Adrenal gland (tissue), 5 donors: ENCODE results near the gene ZSWIM5.
"Not testable (repeated sequence)": the region's sequence is repeated elsewhere in the genome, so short reads cannot be mapped to it uniquely, and the experiment has no call there.

Source experiments
- CTCF ChIP-seq, 6 experiments: fragments of 450-650 bp in 4 of 6; fragments of 200-600 bp in 2 of 6; sonication (generic) in 1 of 6; IDR thresholded peaks; 1 replicate in 5 of 6; 2 replicates in 1 of 6; pipeline versions ENCODE4 v1.5.1 to v1.8.0; 2016 to 2021; ENCODE audit warnings: antibody characterized with exemption in 6 of 6, mild to moderate bottlenecking in 2 of 6, moderate library complexity in 1 of 6
- POLR2A ChIP-seq, 2 donors: fragments of 450-650 bp; IDR thresholded peaks; one replicate each; pipeline ENCODE4 v1.6.1; 2017; ENCODE audit warnings: antibody characterized with exemption in 2 of 2, mild to moderate bottlenecking in 2 of 2, moderate library complexity in 1 of 2
- donor health status: DM: no; HTN: no; CAD: no.

- TF ChIP-seq CTCF, POLR2A (IDR thresholded peaks at IDR 0.05): not testable (repeated sequence)
These were observed 104.9 kb downstream of the ZSWIM5 start for GRCh38 chr1:45101528-45101927.
